Measurements from ENCODE around the gene SLC10A6. TPM values are rescaled to one million over a fixed set of nuclear protein-coding genes. Genes with fewer than 3 reads are reported as not detected.

SLC10A6 gene
- total RNA-seq, 1 experiment from 2014 or later, result 0.08 TPM

- Histone ChIP-seq H3K36me3 (peaks cover 7% of the 10 kb centered on the region; the same call in 1 of the 2 replicates), H3K4me1 (replicated peaks) (no peaks in the 10 kb centered on the region), H3K27ac (no peak overlapping the region), H3K4me3 (no peak overlapping the region), H3K9me3 (replicated peaks) (no peaks in the 10 kb centered on the region), H3K27me3 (replicated peaks) (no peaks in the 10 kb centered on the region)
- DNase-seq (ENCODE audit: low read depth in 1 of 2, low spot score in 2 of 2), result peak in 1 of 2 experiments; percentile 45
Observed at GRCh38 chr4:86791126-86791525, 58.1 kb downstream of the SLC10A6 start.

- Histone ChIP-seq H3K27ac (no peak overlapping the region), H3K27me3 (replicated peaks) (no peaks in the 10 kb centered on the region), H3K36me3 (peaks cover 7% of the 10 kb centered on the region; the same call in 1 of the 2 replicates), H3K4me3 (no peak overlapping the region), H3K9me3 (replicated peaks) (no peaks in the 10 kb centered on the region), H3K4me1 (replicated peaks) (no peaks in the 10 kb centered on the region)
- DNase-seq (ENCODE audit: low read depth in 1 of 2, low spot score in 2 of 2), result no peak
Observed at GRCh38 chr4:86788826-86789225, 60.4 kb downstream of the SLC10A6 start.

GRCh38 chr4:86778175-86778574 lies 71.0 kb downstream of the SLC10A6 start:
- DNase-seq (ENCODE audit: low read depth in 1 of 2, low spot score in 2 of 2), result no peak
- Histone ChIP-seq H3K27ac (no peak overlapping the region), H3K4me3 (no peak overlapping the region), H3K27me3 (replicated peaks) (no peaks in the 10 kb centered on the region), H3K4me1 (replicated peaks) (no peaks in the 10 kb centered on the region), H3K36me3 (peaks cover 3% of the 10 kb centered on the region), H3K9me3 (replicated peaks) (no peaks in the 10 kb centered on the region)

GRCh38 chr4:86775061-86775460 lies 74.1 kb downstream of the SLC10A6 start:
- no peaks in the 10 kb centered on the region for H3K9me3 ChIP-seq (replicated peaks)
- DNase-seq (ENCODE audit: low read depth in 1 of 2, low spot score in 2 of 2), result no peak

More at GRCh38 chr4:86775061-86775460, 74.1 kb downstream of the SLC10A6 start:
- Histone ChIP-seq H3K4me1 (replicated peaks) (no peaks in the 10 kb centered on the region), H3K36me3 (peaks cover 18% of the 10 kb centered on the region), H3K27me3 (replicated peaks) (no peaks in the 10 kb centered on the region), H3K4me3 (no peak overlapping the region), H3K27ac (no peak overlapping the region)

Other genes with a start within 250 kb of the SLC10A6 start
- 0.41 and 2.8 TPM in 2 replicates for gene C4orf36, start 43.0 kb upstream of the SLC10A6 start, total RNA-seq (2014; rRNA removed; shearing (Covaris generic))
- 9.1 and 14.5 TPM in 2 replicates for gene AFF1, start 85.6 kb upstream of the SLC10A6 start, total RNA-seq (2014; rRNA removed; shearing (Covaris generic))

Data from SJSA1 (cell line).